HG03066 (cell line): ENCODE data around the gene HPSE.
A peak's percentile ranks its signal among the peaks of the same experiment; 100 is the strongest.

Experiments used
- ATAC-seq: cut with Tn5 transposase; IDR thresholded peaks from one replicate; pipeline ENCODE4 v1.9.1; 2021; ENCODE audit warnings: low read depth; ENCODE audit not compliant: unreplicated experiment

HPSE gene

GRCh38 chr4:83334425-83335241 is at the start of gene HPSE:
Gene HPSE (minus strand): TSS chr4:83334848. CDS start chr4:83334782, 66 bp downstream.
- ATAC-seq, result peak; percentile 88

GRCh38 chr4:83382850-83383249 is 48.2 kb upstream of the HPSE start:
- no peak for ATAC-seq

GRCh38 chr4:83381173-83381572 is 46.5 kb upstream of the HPSE start:
- ATAC-seq, result no peak

- no peak for ATAC-seq
These were observed 43.8 kb upstream of the HPSE start for GRCh38 chr4:83378419-83378818.

GRCh38 chr4:83372931-83373330 is 38.3 kb upstream of the HPSE start:
- no peak for ATAC-seq

- no peak for ATAC-seq
These were observed 37.3 kb upstream of the HPSE start for GRCh38 chr4:83371936-83372335.

GRCh38 chr4:83371235-83371634 is 36.6 kb upstream of the HPSE start:
- ATAC-seq, result no peak

GRCh38 chr4:83370640-83370906 is 35.9 kb upstream of the HPSE start:
- ATAC-seq, result no peak

GRCh38 chr4:83369831-83370639 is 35.4 kb upstream of the HPSE start:
- ATAC-seq, result no peak

GRCh38 chr4:83364312-83364711 is 29.7 kb upstream of the HPSE start:
- ATAC-seq, result no peak

GRCh38 chr4:83362492-83363329 is 28.1 kb upstream of the HPSE start:
- no peak for ATAC-seq

- no peak for ATAC-seq
These were observed 26.9 kb upstream of the HPSE start for GRCh38 chr4:83361416-83362103.

- no peak for ATAC-seq
These were observed 25.4 kb upstream of the HPSE start for GRCh38 chr4:83360018-83360417.

GRCh38 chr4:83358410-83358809 is 23.8 kb upstream of the HPSE start:
- ATAC-seq, result no peak

- no peak for ATAC-seq
These were observed 22.4 kb upstream of the HPSE start for GRCh38 chr4:83356899-83357661.

- no peak for ATAC-seq
These were observed 18.9 kb upstream of the HPSE start for GRCh38 chr4:83353516-83353915.

GRCh38 chr4:83348074-83348473 is 13.4 kb upstream of the HPSE start:
- ATAC-seq, result no peak

- no peak for ATAC-seq
These were observed 7.8 kb upstream of the HPSE start for GRCh38 chr4:83342476-83342875.

- ATAC-seq, result peak; percentile 67
These were observed 6.2 kb upstream of the HPSE start for GRCh38 chr4:83340692-83341343.
